ENCODE measurements around the gene CXCL12. TPM values are rescaled to one million over a fixed set of nuclear protein-coding genes. Genes with fewer than 3 reads are reported as not detected.

Gene CXCL12
- total RNA-seq, 1 experiment from 2014 or later: 0.47 TPM

DNA sequence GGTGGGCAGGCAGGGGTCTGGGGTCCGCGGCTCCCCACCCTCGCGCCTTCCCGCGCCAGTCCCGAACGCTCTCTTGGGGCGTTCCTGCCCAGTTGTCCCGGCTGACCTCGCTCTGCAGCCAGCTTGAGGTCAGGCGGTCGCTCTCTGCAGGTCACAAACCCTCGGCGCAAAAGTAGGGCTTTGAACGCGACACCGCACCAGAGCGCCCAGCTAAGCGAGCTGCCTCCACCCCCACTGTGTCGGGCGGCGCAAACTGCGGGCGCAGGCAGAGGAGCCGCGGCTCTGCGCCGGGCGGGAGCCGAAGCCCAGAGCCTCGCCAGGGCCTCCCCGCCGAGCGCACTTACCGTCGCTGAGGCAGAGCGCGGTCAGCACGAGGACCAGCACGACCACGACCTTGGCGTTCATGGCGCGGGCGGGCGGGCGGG lies 284 bp downstream of the CXCL12 start:
- H3K27me3 ChIP-seq (ENCODE audit: low read length): peaks cover 56% of the 10 kb centered on the region
- ATAC-seq (no peak), DNase-seq (no peak)
- CTCF ChIA-PET: no interaction called here
- no TSS peak for BruUV-seq (replicated peaks)
- no peaks in the 10 kb centered on the region for H3K9me3 ChIP-seq (ENCODE audit: low read length)
- TF ChIP-seq EZH2phosphoT487 (IDR thresholded peaks at IDR 0.05; ENCODE audit: borderline replicate concordance, low read length): peak; percentile 20; the same call in 1 of the 2 replicates
- peak; percentile 14 for TF ChIP-seq EZH2 (IDR thresholded peaks at IDR 0.05; ENCODE audit: low read length, unreplicated experiment)
- TF ChIP-seq, protein P1, sequence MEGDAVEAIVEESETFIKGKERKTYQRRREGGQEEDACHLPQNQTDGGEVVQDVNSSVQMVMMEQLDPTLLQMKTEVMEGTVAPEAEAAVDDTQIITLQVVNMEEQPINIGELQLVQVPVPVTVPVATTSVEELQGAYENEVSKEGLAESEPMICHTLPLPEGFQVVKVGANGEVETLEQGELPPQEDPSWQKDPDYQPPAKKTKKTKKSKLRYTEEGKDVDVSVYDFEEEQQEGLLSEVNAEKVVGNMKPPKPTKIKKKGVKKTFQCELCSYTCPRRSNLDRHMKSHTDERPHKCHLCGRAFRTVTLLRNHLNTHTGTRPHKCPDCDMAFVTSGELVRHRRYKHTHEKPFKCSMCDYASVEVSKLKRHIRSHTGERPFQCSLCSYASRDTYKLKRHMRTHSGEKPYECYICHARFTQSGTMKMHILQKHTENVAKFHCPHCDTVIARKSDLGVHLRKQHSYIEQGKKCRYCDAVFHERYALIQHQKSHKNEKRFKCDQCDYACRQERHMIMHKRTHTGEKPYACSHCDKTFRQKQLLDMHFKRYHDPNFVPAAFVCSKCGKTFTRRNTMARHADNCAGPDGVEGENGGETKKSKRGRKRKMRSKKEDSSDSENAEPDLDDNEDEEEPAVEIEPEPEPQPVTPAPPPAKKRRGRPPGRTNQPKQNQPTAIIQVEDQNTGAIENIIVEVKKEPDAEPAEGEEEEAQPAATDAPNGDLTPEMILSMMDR (conservative IDR thresholded peaks at IDR 0.05; ENCODE audit: low read depth, low read length): no peak
- H3F3A ChIP-seq (ENCODE audit: low read length, unreplicated experiment): no peaks in the 10 kb centered on the region
- no peaks in the 10 kb centered on the region for H3K36me3 ChIP-seq (ENCODE audit: low read depth, low read length)
- H3K4me3 ChIP-seq (ENCODE audit: low read length): peak overlapping the region; percentile 39; the same call in 1 of the 2 replicates
- H3K9me2 ChIP-seq (replicated peaks; ENCODE audit: low read length): no peaks in the 10 kb centered on the region
- H3K79me2 ChIP-seq (ENCODE audit: low read length): no peaks in the 10 kb centered on the region
- no peaks in the 10 kb centered on the region for H3K4me1 ChIP-seq (ENCODE audit: insufficient read depth, low read length)
- H3K4me2 ChIP-seq (ENCODE audit: low read length): peak overlapping the region; percentile 52
- no peak overlapping the region for H3K27ac ChIP-seq (ENCODE audit: low read length)
- no peak overlapping the region for H3K9ac ChIP-seq (ENCODE audit: low read length)
- intact Hi-C loops (cut with micrococcal nuclease): loop anchor here (5.0 to 10.0 kb wide), 2 partner anchors 480 to 597 kb away; no protein-coding TSS in a partner anchor
- H2AFZ ChIP-seq (ENCODE audit: low read length): no peak overlapping the region
- POLR2A ChIA-PET (ENCODE audit: unreplicated experiment): no interaction called here
- H4K20me1 ChIP-seq (ENCODE audit: low read length): no peaks in the 10 kb centered on the region

GRCh38 chr10:44383749-44384600 lies 922 bp downstream of the CXCL12 start:
- Histone ChIP-seq H3K27ac (ENCODE audit: low read length) (no peak overlapping the region), H3K79me2 (ENCODE audit: low read length) (no peaks in the 10 kb centered on the region), H3K4me1 (ENCODE audit: insufficient read depth, low read length) (no peaks in the 10 kb centered on the region), H3K4me2 (ENCODE audit: low read length) (peak overlapping the region; percentile 52), H3K9ac (ENCODE audit: low read length) (no peak overlapping the region), H3K9me3 (ENCODE audit: low read length) (no peaks in the 10 kb centered on the region), H3K4me3 (ENCODE audit: low read length) (peak overlapping the region; percentile 39; the same call in 1 of the 2 replicates), H2AFZ (ENCODE audit: low read length) (no peak overlapping the region), H3F3A (ENCODE audit: low read length, unreplicated experiment) (no peaks in the 10 kb centered on the region), H3K9me2 (replicated peaks; ENCODE audit: low read length) (no peaks in the 10 kb centered on the region), H3K36me3 (ENCODE audit: low read depth, low read length) (no peaks in the 10 kb centered on the region), H4K20me1 (ENCODE audit: low read length) (no peaks in the 10 kb centered on the region), H3K27me3 (ENCODE audit: low read length) (peaks cover 63% of the 10 kb centered on the region)
- DNase-seq (no peak), ATAC-seq (peak; percentile 20; the same call in 1 of the 2 replicates)
- POLR2A ChIA-PET (ENCODE audit: unreplicated experiment): no interaction called here
- intact Hi-C loops (cut with micrococcal nuclease): loop anchor here (10.0 kb wide), 1 partner anchor 481 kb away; no protein-coding TSS in a partner anchor
- BruUV-seq (replicated peaks): no TSS peak
- TF ChIP-seq EZH2phosphoT487 (IDR thresholded peaks at IDR 0.05; ENCODE audit: borderline replicate concordance, low read length): peak; percentile 60; the same call in 1 of the 2 replicates
- peak; percentile 77 for TF ChIP-seq EZH2 (IDR thresholded peaks at IDR 0.05; ENCODE audit: low read length, unreplicated experiment)
- TF ChIP-seq, protein P1 (conservative IDR thresholded peaks at IDR 0.05; ENCODE audit: low read depth, low read length): no peak
- CTCF ChIA-PET: no interaction called here
